Natural killer cell (primary cell): ENCODE data around the gene GSE1. TPM values are rescaled to one million over a fixed set of nuclear protein-coding genes. Genes with fewer than 3 reads are reported as not detected.

Experiments
- ATAC-seq, 3 donors: fragments of 150-1000 bp in 2 of 3; fragments of 200-7000 bp in 1 of 3; cut with Tn5 transposase; 1 replicate in 1 of 3; 2 replicates in 2 of 3; pipeline ENCODE4 v1.10.0; 2021; ENCODE audit warnings: mild to moderate bottlenecking in 2 of 3, moderate library complexity in 2 of 3
- DNase-seq, 2 donors: peaks; one replicate each; pipeline versions ENCODE4 v3.0.0 to v3.0.0-alpha.2; 2013 to 2021; ENCODE audit warnings: mixed read lengths in 1 of 2
- H3K27ac ChIP-seq: one replicate; pipeline ENCODE4 v1.5.1; 2013; ENCODE audit warnings: mild to moderate bottlenecking, low read length
- H3K27me3 ChIP-seq: one replicate; pipeline ENCODE4 v1.6.1; 2013; ENCODE audit warnings: low read length; ENCODE audit not compliant: control insufficient read depth, insufficient read depth
- H3K36me3 ChIP-seq: one replicate; pipeline ENCODE4 v1.6.1; 2013; ENCODE audit warnings: low read length; ENCODE audit not compliant: control insufficient read depth, insufficient read depth
- H3K4me1 ChIP-seq: one replicate; pipeline ENCODE4 v1.6.1; 2013; ENCODE audit warnings: low read length; ENCODE audit not compliant: control insufficient read depth, insufficient read depth
- H3K4me3 ChIP-seq: one replicate; pipeline ENCODE4 v1.5.1; 2013; ENCODE audit warnings: low read length
- H3K9me3 ChIP-seq: one replicate; pipeline ENCODE4 v1.6.1; 2013; ENCODE audit warnings: low read length; ENCODE audit not compliant: control insufficient read depth, insufficient read depth
- H3K27ac Mint-ChIP-seq, 2 donors: one replicate each; pipeline ENCODE4 v1.8.0; 2022; ENCODE audit warnings: mild to moderate bottlenecking in 2 of 2, mixed read lengths in 2 of 2, moderate library complexity in 1 of 2
- H3K27me3 Mint-ChIP-seq, 2 donors: one replicate each; pipeline ENCODE4 v1.8.0; 2022; ENCODE audit warnings: low read depth in 2 of 2, mixed read lengths in 2 of 2
- H3K36me3 Mint-ChIP-seq: one replicate; pipeline ENCODE4 v1.8.0; 2022; ENCODE audit warnings: mixed read lengths
- H3K4me1 Mint-ChIP-seq, 2 donors: one replicate each; pipeline ENCODE4 v1.8.0; 2022; ENCODE audit warnings: mixed read lengths in 2 of 2
- H3K4me3 Mint-ChIP-seq: one replicate; pipeline ENCODE4 v1.8.0; 2022; ENCODE audit warnings: mild to moderate bottlenecking, moderate library complexity, mixed read lengths
- H3K9me3 Mint-ChIP-seq, 2 donors: one replicate each; pipeline ENCODE4 v1.8.0; 2022; ENCODE audit warnings: mixed read lengths in 2 of 2
- CTCF ChIP-seq: fragments of 200-600 bp; IDR thresholded peaks from one replicate; pipeline ENCODE4 v1.8.0; 2022; ENCODE audit warnings: antibody characterized with exemption
- WGBS: methylation state at CpG from one replicate; pipeline ENCODE4 v1.1.7; 2013; ENCODE audit warnings: missing lambda C conversion rate; ENCODE audit not compliant: insufficient coverage; 5-methylcytosine and 5-hydroxymethylcytosine counted together
- intact Hi-C: fragments of 100-400 bp; cut with micrococcal nuclease; formaldehyde crosslinking; loops from one replicate; pipeline ENCODE4 v1.14.2; 2022
- total RNA-seq, 4 donors: library from RNA; stranded (reverse); fragments of 120-200 nt in 1 of 4; gene quantifications; one replicate each; pipeline versions ENCODE4 v1.2.3 to v1.2.4, GENCODE V29; 2013 to 2022

The GSE1 gene
- total RNA-seq, 3 donors from 2014 or later (not counting 1 experiment from before 2014, with no cell fraction given) = 232 to 277 (median 233) TPM

- H3K27ac ChIP-seq = no peak overlapping the region
- H3K4me1 ChIP-seq = peaks cover 75% of the 10 kb centered on the region
- Mint-ChIP-seq H3K9me3 (no peaks in the 10 kb centered on the region), H3K27me3 (no peaks in the 10 kb centered on the region), H3K27ac (peak overlapping the region in 1 of 2 donors; percentile 48), H3K4me3 (no peak overlapping the region), H3K4me1 (peaks cover 47 to 74% of the 10 kb centered on the region in 2 donors), H3K36me3 (no peaks in the 10 kb centered on the region)
- intact Hi-C loops = no loop called here
- no peaks in the 10 kb centered on the region for H3K27me3 ChIP-seq
- H3K4me3 ChIP-seq = no peak overlapping the region
- no peak for TF ChIP-seq CTCF
- H3K9me3 ChIP-seq = peaks cover 13% of the 10 kb centered on the region
- no peak for DNase-seq
- 97% methylated on average over 5 of the region's 5 CpGs for WGBS
- peaks cover 14% of the 10 kb centered on the region for H3K36me3 ChIP-seq
- ATAC-seq = no peak
Measured at GRCh38 chr16:85629853-85630252, 16.7 kb downstream of the GSE1 start.

DNA sequence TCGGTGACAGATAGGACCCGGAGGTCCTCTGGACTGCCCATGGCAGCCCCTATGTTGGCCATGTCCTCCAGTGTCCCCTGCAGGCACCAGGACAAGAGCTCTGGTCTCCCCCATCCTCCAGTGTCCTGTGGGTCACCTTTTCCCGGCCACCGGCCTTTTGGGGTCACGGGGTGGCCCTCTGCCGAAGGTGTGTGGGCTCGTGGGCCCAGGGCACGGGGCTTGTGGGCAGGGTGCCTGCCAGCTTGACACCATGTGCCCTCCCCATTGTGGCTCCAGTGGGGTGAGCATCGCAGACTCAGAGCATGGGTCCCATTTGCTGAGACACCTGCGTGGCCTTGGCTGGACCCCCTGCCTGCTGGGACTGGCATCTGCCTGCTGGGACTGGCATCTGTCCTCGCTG lies 18.1 kb downstream of the GSE1 start:
- peaks cover 74% of the 10 kb centered on the region for H3K4me1 ChIP-seq
- no peaks in the 10 kb centered on the region for H3K9me3 Mint-ChIP-seq
- H3K9me3 ChIP-seq = peaks cover 13% of the 10 kb centered on the region
- peaks cover 19% of the 10 kb centered on the region for H3K36me3 ChIP-seq
- H3K27me3 ChIP-seq = no peaks in the 10 kb centered on the region
- no peak overlapping the region for H3K27ac ChIP-seq
- no peak for DNase-seq
- no peak for ATAC-seq
- no peak overlapping the region for H3K4me3 Mint-ChIP-seq
- TF ChIP-seq CTCF = no peak
- H3K27me3 Mint-ChIP-seq = no peaks in the 10 kb centered on the region
- peak overlapping the region in 1 of 2 donors; percentile 34 for H3K27ac Mint-ChIP-seq
- intact Hi-C loops = no loop called here
- H3K36me3 Mint-ChIP-seq = no peaks in the 10 kb centered on the region
- 81% methylated on average over 11 of the region's 11 CpGs for WGBS
- peaks cover 37 to 67% of the 10 kb centered on the region in 2 donors for H3K4me1 Mint-ChIP-seq
- no peak overlapping the region for H3K4me3 ChIP-seq

GRCh38 chr16:85631802-85632393 lies 18.8 kb downstream of the GSE1 start:
- Histone ChIP-seq H3K27me3 (no peaks in the 10 kb centered on the region), H3K9me3 (peaks cover 13% of the 10 kb centered on the region), H3K4me3 (no peak overlapping the region), H3K27ac (no peak overlapping the region), H3K4me1 (peaks cover 68% of the 10 kb centered on the region), H3K36me3 (peaks cover 22% of the 10 kb centered on the region)
- peaks cover 31 to 62% of the 10 kb centered on the region in 2 donors for H3K4me1 Mint-ChIP-seq
- H3K4me3 Mint-ChIP-seq = no peak overlapping the region
- ATAC-seq (no peak), DNase-seq (no peak)
- no peaks in the 10 kb centered on the region for H3K9me3 Mint-ChIP-seq
- peak overlapping the region in 1 of 2 donors; percentile 33 for H3K27ac Mint-ChIP-seq
- no peak for TF ChIP-seq CTCF
- no peaks in the 10 kb centered on the region for H3K27me3 Mint-ChIP-seq
- no peaks in the 10 kb centered on the region for H3K36me3 Mint-ChIP-seq
- WGBS = 93% methylated on average over 27 of the region's 27 CpGs
- intact Hi-C loops = no loop called here
